ENCODE results near the gene AUTS2. TPM values are rescaled to one million over a fixed set of nuclear protein-coding genes. Genes with fewer than 3 reads are reported as not detected.

Gene AUTS2
- total and polyA plus RNA-seq, 2 of the 8 experiments (the other 6 are each of a cell fraction or from before 2014, with no cell fraction given): 25.9 to 101 TPM

DNA sequence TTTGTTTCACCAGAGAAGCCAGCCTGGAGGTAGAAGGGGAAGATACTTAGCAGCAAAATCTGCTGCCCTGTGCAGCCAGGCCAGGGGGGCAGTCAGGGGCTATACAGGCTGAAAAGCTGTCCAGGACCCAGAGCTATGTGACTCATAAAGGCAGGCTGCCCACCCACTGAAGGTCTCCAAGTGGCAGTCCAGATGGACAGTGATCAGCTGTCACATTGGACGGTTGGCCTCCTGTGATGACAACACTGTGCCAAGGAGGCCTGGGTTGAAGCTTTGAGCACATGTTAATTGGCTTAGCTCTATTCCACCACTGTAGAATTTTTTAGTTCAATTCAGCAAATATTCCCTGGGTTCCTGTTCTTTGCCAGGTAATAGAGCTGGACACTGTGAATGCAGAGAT lies 956.4 kb downstream of the AUTS2 start:
- Histone ChIP-seq H3K9ac (replicated peaks in 1 of 4; ENCODE audit: extremely low read depth in 1 of 4, low read depth in 3 of 4, low read length in 3 of 4) (no peak overlapping the region), H4K20me1 (replicated peaks in 1 of 2; ENCODE audit: control insufficient read depth in 1 of 2, insufficient read depth in 2 of 2, low read length in 2 of 2) (no peaks in the 10 kb centered on the region), H3K27ac (ENCODE audit: low read depth, low read length) (no peak overlapping the region), H3K56ac (replicated peaks; ENCODE audit: insufficient read length, low read depth, low read length) (no peak overlapping the region), H3K79me2 (ENCODE audit: control insufficient read depth in 1 of 2, insufficient read depth in 2 of 2, low read length in 2 of 2) (no peaks in the 10 kb centered on the region), H2BK120ac (replicated peaks; ENCODE audit: low read depth, low read length) (no peak overlapping the region), H3K79me1 (ENCODE audit: low read depth, low read length) (no peaks in the 10 kb centered on the region), H3K9me3 (ENCODE audit: insufficient read depth in 2 of 2, low read depth in 1 of 2, low read length in 1 of 2) (no peaks in the 10 kb centered on the region), H3K4me1 (replicated peaks in 1 of 4; ENCODE audit: control insufficient read depth in 3 of 4, insufficient read depth in 4 of 4, low read length in 3 of 4) (no peaks in the 10 kb centered on the region), H3K4me3 (ENCODE audit: extremely low read depth in 1 of 4, insufficient read depth in 2 of 4, low read depth in 3 of 4, low read length in 4 of 4) (no peak overlapping the region), H4K91ac (replicated peaks; ENCODE audit: insufficient read length, low read length) (no peak overlapping the region), H2BK15ac (ENCODE audit: low read length) (no peak overlapping the region), H3K23me2 (ENCODE audit: low read depth, low read length) (no peaks in the 10 kb centered on the region), H3K14ac (ENCODE audit: insufficient read length) (no peak overlapping the region), H3K4ac (replicated peaks; ENCODE audit: insufficient read length, low read depth, low read length) (no peak overlapping the region), H2BK5ac (ENCODE audit: low read depth, low read length) (no peak overlapping the region), H3K36me3 (ENCODE audit: control insufficient read depth in 2 of 4, insufficient read depth in 4 of 4, low read length in 3 of 4) (no peaks in the 10 kb centered on the region), H2BK20ac (ENCODE audit: low read length) (no peak overlapping the region), H3K4me2 (ENCODE audit: insufficient read depth in 1 of 2, low read depth in 2 of 2, low read length in 2 of 2) (no peak overlapping the region), H3K23ac (ENCODE audit: insufficient read length) (no peak overlapping the region), H2BK12ac (ENCODE audit: low read depth, low read length) (no peak overlapping the region), H2AK5ac (ENCODE audit: low read depth, low read length) (no peak overlapping the region), H2AFZ (ENCODE audit: low read length) (no peak overlapping the region), H4K5ac (ENCODE audit: insufficient read length, low read depth, low read length) (no peak overlapping the region), H4K8ac (ENCODE audit: extremely low read depth, insufficient read depth, low read length) (no peak overlapping the region; the same call in 1 of the 2 replicates), H3K18ac (ENCODE audit: extremely low read depth, low read length) (no peak overlapping the region), H3K27me3 (replicated peaks in 1 of 4; ENCODE audit: control insufficient read depth in 3 of 4, extremely low read depth in 1 of 4, insufficient read depth in 3 of 4, low read length in 3 of 4) (no peaks in the 10 kb centered on the region)
- 100% methylated on average over 1 of the region's 1 CpG; no CpG with 5 or more reads in 1 of the 2 experiments for WGBS, 2 experiments (ENCODE audit: extremely low coverage in 1 of 2, insufficient coverage in 1 of 2, insufficient read length in 1 of 2, insufficient replicate concordance in 2 of 2, low coverage in 1 of 2, low lambda C conversion rate in 2 of 2, missing lambda C conversion rate in 1 of 2)
- CTCF ChIA-PET (ENCODE audit: partially characterized antibody): interaction anchor here (0.6 to 1.2 kb wide), 3 partner anchors 8 to 48 kb away, joined by 3 to 4 read pairs (median 3); no protein-coding TSS in a partner anchor
- FAIRE-seq: no peak
- POLR2A ChIA-PET (ENCODE audit: partially characterized antibody): no interaction called here
- TF ChIP-seq MAX (IDR thresholded peaks at IDR 0.05): no peak
- DNase-seq (ENCODE audit: low read depth in 1 of 2, low spot score in 2 of 2): no peak
